AG09319 (cell line): ENCODE measurements around the gene PGF.
A peak's percentile ranks its signal among the peaks of the same experiment; 100 is the strongest.
"Not testable (repeated sequence)": the region's sequence is repeated elsewhere in the genome, so short reads cannot be mapped to it uniquely, and the experiment has no call there.

Source experiments
- DNase-seq: peaks from one replicate; pipeline ENCODE4 v3.0.0-alpha.2; 2010; ENCODE audit warnings: low read depth; ENCODE audit errors: extremely low read depth
- CTCF ChIP-seq: IDR thresholded peaks from 2 replicates; pipeline ENCODE4 v1.5.1; 2011; ENCODE audit warnings: low read depth, mild to moderate bottlenecking, inconsistent platforms, low read length, moderate library complexity

PGF gene

DNA sequence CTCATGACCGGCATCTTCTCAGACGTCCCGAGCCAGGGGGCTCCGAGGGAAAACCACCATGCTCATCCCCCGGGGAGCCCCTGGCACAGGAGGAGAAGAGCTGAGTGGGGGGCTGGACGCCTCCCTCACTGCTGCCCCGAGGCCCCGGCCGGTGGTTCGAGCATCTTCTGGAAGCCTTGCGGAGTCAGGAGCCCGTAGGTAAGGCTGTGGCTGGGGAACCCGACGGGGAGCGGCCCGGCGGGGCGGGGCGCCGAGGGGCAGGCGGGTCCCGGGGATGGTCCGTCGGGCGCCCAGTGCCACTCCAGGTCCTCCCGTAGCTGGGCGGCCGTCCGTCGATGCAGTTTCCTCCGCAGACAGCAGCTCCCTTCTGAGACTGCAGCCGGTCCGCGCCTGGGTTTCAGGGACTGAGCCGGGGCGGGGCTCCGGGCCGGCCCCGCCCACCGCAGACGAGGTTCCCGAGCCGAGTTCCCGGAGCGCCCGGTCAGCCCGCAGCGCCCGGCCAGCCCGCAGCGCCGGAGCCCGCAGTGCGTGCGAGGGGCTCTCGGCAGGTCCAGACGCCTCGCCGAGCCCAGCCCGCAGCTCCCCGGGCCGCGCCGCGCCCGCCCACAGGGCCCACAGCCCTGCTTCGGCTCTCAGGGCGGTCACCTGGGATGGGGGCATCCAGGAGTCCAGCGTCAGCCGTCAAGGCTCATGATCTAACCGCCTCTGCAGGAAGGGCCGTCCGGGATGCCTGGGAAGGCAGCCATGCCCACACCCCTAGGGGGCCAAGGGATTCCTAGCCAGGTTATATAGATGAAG, at the start of gene PGF:
Gene PGF (minus strand): TSS at position 369 of the 798 bp plus-strand sequence. CDS start 355 bp downstream, at position 14.
- TF ChIP-seq CTCF = no peak
- DNase-seq = no peak

- TF ChIP-seq CTCF = no peak
- DNase-seq = no peak
These were observed 48.0 kb upstream of the PGF start for GRCh38 chr14:75003250-75004027.

GRCh38 chr14:75002392-75003249, 47.2 kb upstream of the PGF start, which contains the start of gene EIF2B2:
Gene EIF2B2, plus strand, starts transcription at chr14:75002921. Its CDS starts 70 bp downstream, at chr14:75002991.
- peak; percentile 86 for DNase-seq
- TF ChIP-seq CTCF = no peak; the same call in 1 of the 2 replicates

GRCh38 chr14:75001899-75002298, 46.5 kb upstream of the PGF start:
- no peak for TF ChIP-seq CTCF
- DNase-seq = no peak

- no peak for TF ChIP-seq CTCF
- no peak for DNase-seq
These were observed 45.9 kb upstream of the PGF start for GRCh38 chr14:75001261-75001660.

DNA sequence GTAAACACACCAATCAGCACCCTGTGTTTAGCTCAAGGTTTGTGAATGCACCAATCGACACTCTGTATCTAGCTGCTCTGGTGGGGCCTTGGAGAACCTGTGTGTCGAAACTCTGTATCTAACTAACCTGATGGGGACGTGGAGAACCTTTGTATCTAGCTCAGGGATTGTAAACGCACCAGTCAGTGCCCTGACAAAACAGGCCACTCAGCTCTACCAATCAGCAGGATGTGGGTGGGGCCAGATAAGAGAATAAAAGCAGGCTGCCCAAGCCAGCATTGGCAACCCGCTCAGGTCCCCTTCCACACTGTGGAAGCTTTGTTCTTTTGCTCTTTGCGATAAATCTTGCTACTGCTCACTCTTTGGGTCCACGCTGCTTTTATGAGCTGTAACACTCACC, 40.4 kb upstream of the PGF start:
- not testable (repeated sequence) for DNase-seq

DNA sequence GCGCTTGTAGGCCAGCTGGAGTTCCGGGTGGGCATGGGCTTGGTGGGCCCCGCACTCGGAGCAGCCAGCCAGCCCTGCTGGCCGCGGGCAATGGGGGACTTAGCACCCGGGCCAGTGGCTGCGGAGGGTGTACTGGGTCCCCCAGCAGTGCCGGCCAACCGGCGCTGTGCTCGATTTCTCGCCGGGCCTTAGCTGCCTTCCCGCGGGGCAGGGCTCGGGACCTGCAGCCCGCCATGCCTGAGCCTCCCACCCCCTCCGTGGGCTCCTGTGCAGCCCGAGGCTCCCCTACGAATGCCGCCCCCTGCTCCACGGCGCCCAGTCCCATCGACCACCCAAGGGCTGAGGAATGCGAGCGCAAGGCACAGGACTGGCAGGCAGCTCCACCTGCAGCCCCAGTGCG, 38.8 kb upstream of the PGF start:
- not testable (repeated sequence) for DNase-seq
